Chondrocyte (in vitro differentiated cells): ENCODE data around the gene ASIC3. TPM values are rescaled to one million over a fixed set of nuclear protein-coding genes. Genes with fewer than 3 reads are reported as not detected.

ENCODE experiments used
- DNase-seq: peaks from one replicate; pipeline ENCODE4 v3.0.0; 2021; ENCODE audit warnings: mixed read lengths, low spot score
- H3K27ac Mint-ChIP-seq: one replicate; pipeline ENCODE4 v1.8.0; 2021; ENCODE audit warnings: mild to moderate bottlenecking, moderate library complexity, mixed read lengths; ENCODE audit not compliant: unreplicated experiment
- H3K27me3 Mint-ChIP-seq: 2 replicates; pipeline ENCODE4 v1.8.0; 2021; ENCODE audit warnings: low read depth, mixed read lengths
- H3K36me3 Mint-ChIP-seq: 2 replicates; pipeline ENCODE4 v1.8.0; 2021; ENCODE audit warnings: low read depth, mixed read lengths
- H3K4me1 Mint-ChIP-seq: 2 replicates; pipeline ENCODE4 v1.8.0; 2021; ENCODE audit warnings: low read depth, mild to moderate bottlenecking, mixed read lengths
- H3K4me3 Mint-ChIP-seq: one replicate; pipeline ENCODE4 v1.8.0; 2021; ENCODE audit warnings: mild to moderate bottlenecking, moderate library complexity, mixed read lengths; ENCODE audit not compliant: unreplicated experiment
- H3K9me3 Mint-ChIP-seq: 2 replicates; pipeline ENCODE4 v1.8.0; 2021; ENCODE audit warnings: low read depth, mixed read lengths
- total RNA-seq: library from RNA; stranded (reverse); gene quantifications from 3 replicates; pipeline ENCODE4 v1.2.1, GENCODE V29; 2021
- TF ChIP-seq, protein P1 (sequence below): fragments of 200-600 bp; sonication (generic); IDR thresholded peaks from 2 replicates; pipeline ENCODE4 v1.5.0; 2021; ENCODE audit warnings: antibody characterized with exemption, mild to moderate bottlenecking, moderate library complexity

Gene ASIC3
- total RNA-seq, 1 donor from 2014 or later = 2.4 TPM

- peak overlapping the region; percentile 32 for H3K27ac Mint-ChIP-seq
- no peak for DNase-seq
- TF ChIP-seq, protein P1, sequence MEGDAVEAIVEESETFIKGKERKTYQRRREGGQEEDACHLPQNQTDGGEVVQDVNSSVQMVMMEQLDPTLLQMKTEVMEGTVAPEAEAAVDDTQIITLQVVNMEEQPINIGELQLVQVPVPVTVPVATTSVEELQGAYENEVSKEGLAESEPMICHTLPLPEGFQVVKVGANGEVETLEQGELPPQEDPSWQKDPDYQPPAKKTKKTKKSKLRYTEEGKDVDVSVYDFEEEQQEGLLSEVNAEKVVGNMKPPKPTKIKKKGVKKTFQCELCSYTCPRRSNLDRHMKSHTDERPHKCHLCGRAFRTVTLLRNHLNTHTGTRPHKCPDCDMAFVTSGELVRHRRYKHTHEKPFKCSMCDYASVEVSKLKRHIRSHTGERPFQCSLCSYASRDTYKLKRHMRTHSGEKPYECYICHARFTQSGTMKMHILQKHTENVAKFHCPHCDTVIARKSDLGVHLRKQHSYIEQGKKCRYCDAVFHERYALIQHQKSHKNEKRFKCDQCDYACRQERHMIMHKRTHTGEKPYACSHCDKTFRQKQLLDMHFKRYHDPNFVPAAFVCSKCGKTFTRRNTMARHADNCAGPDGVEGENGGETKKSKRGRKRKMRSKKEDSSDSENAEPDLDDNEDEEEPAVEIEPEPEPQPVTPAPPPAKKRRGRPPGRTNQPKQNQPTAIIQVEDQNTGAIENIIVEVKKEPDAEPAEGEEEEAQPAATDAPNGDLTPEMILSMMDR = no peak
- no peaks in the 10 kb centered on the region for H3K27me3 Mint-ChIP-seq
- no peak overlapping the region for H3K4me3 Mint-ChIP-seq
- peaks cover 16% of the 10 kb centered on the region for H3K36me3 Mint-ChIP-seq
- H3K4me1 Mint-ChIP-seq = peaks cover 28% of the 10 kb centered on the region
- no peaks in the 10 kb centered on the region for H3K9me3 Mint-ChIP-seq
Observed at GRCh38 chr7:151075978-151076426, 27.7 kb downstream of the ASIC3 start.

DNA sequence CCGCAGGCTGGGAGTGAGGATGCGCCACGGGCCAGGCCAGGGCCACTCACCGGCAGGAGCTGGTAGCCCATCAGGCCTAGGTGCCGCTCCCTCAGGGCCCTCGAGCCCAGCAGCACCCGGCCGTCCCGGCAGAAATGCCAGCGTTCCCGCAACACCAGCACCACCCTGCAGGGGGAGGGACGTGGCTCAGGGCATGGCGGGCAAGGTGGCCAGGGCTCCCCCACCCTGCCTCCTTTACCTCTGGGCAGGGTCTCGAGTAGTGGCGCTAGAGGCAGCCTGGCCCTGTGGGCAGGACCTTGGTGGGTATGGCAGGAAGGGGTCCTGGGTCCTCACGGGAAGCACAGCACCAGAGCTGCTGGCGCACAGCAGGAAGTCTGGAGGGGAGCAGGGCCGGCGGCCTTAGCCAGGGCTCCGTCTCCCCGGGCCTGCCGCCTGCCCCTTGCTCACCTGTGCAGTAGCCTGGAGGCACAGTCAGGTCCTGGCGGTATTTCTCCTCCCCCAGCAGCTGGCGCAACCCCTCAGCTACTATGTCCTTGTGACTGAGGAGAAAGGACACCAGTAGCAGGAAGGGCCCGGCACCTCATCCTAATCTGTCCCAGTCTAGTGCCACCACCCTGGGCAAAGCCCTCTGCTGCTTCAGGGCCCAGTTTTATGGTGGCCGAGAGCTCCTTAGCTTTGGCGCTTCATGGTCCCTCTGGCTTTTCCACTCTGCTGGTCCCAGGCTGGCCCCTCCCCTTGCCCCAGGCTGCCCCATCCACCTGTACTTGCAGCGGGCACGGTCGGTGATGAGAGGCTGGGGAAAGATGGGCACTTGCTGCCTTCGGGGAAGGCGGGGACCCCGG lies 28.8 kb downstream of the ASIC3 start:
- peaks cover 12% of the 10 kb centered on the region for H3K36me3 Mint-ChIP-seq
- H3K27ac Mint-ChIP-seq = peak overlapping the region; percentile 76
- H3K4me1 Mint-ChIP-seq = peaks cover 36% of the 10 kb centered on the region
- H3K9me3 Mint-ChIP-seq = no peaks in the 10 kb centered on the region
- no peak overlapping the region for H3K4me3 Mint-ChIP-seq
- no peaks in the 10 kb centered on the region for H3K27me3 Mint-ChIP-seq
- TF ChIP-seq, protein P1 = peak; percentile 66
- DNase-seq = no peak

DNA sequence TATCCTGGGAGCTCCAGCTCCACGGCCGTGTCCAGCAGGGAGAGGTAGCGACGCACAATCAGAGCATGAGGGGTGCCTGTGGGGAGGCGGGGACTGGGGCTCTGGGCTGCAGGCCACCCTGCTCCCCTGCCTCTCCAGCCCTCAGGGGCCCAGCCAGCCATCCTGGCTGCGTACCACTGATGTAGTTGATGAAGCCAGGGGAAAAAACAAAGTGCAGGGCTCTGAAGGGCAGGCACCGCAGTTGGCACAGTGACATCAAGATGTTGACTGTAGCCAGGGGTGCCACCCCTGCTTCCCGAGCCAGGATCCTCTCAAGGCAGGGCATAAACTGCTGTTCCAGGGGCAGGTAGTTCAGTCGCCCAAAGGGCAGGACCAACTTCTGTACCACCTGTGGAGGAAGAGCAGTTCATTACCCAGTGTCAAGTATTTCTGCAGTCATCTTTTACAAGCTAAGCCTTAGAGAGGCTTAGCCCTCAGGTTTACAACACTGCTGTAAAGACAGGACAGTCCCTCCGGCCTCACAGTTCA lies 29.4 kb downstream of the ASIC3 start:
- DNase-seq = no peak
- TF ChIP-seq, protein P1 = no peak
- Mint-ChIP-seq H3K27ac (peak overlapping the region; percentile 97), H3K4me3 (no peak overlapping the region), H3K4me1 (peaks cover 42% of the 10 kb centered on the region), H3K36me3 (peaks cover 10% of the 10 kb centered on the region), H3K27me3 (no peaks in the 10 kb centered on the region), H3K9me3 (no peaks in the 10 kb centered on the region)

GRCh38 chr7:151078233-151079040 lies 30.1 kb downstream of the ASIC3 start:
- no peak for DNase-seq
- Mint-ChIP-seq H3K4me3 (peak overlapping the region; percentile 87), H3K27me3 (no peaks in the 10 kb centered on the region), H3K9me3 (no peaks in the 10 kb centered on the region), H3K27ac (peak overlapping the region; percentile 97), H3K36me3 (peaks cover 10% of the 10 kb centered on the region), H3K4me1 (peaks cover 46% of the 10 kb centered on the region)
- TF ChIP-seq, protein P1 = no peak
